ENCODE measurements around the gene AKR1C2. TPM values are rescaled to one million over a fixed set of nuclear protein-coding genes. Genes with fewer than 3 reads are reported as not detected.
A peak's percentile ranks its signal among the peaks of the same experiment; 100 is the strongest.

The AKR1C2 gene
- total and polyA plus RNA-seq, 9 of the 15 experiments (the other 6 are each of a cell fraction or from before 2014, with no cell fraction given) = 13.8 to 74.0 (median 30.5) TPM

GRCh38 chr10:5040010-5040673, 36.5 kb upstream of the AKR1C2 start (continued):
- TF ChIP-seq, protein P1, sequence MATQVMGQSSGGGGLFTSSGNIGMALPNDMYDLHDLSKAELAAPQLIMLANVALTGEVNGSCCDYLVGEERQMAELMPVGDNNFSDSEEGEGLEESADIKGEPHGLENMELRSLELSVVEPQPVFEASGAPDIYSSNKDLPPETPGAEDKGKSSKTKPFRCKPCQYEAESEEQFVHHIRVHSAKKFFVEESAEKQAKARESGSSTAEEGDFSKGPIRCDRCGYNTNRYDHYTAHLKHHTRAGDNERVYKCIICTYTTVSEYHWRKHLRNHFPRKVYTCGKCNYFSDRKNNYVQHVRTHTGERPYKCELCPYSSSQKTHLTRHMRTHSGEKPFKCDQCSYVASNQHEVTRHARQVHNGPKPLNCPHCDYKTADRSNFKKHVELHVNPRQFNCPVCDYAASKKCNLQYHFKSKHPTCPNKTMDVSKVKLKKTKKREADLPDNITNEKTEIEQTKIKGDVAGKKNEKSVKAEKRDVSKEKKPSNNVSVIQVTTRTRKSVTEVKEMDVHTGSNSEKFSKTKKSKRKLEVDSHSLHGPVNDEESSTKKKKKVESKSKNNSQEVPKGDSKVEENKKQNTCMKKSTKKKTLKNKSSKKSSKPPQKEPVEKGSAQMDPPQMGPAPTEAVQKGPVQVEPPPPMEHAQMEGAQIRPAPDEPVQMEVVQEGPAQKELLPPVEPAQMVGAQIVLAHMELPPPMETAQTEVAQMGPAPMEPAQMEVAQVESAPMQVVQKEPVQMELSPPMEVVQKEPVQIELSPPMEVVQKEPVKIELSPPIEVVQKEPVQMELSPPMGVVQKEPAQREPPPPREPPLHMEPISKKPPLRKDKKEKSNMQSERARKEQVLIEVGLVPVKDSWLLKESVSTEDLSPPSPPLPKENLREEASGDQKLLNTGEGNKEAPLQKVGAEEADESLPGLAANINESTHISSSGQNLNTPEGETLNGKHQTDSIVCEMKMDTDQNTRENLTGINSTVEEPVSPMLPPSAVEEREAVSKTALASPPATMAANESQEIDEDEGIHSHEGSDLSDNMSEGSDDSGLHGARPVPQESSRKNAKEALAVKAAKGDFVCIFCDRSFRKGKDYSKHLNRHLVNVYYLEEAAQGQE (IDR thresholded peaks at IDR 0.05; ENCODE audit: borderline replicate concordance) = peak; percentile 24; the same call in 1 of the 2 replicates
- TF ChIP-seq, protein P1 (CRISPR knock-in tag; IDR thresholded peaks at IDR 0.05; ENCODE audit: low read depth) = no peak
- TF ChIP-seq MITF (IDR thresholded peaks at IDR 0.05) (no peak), MED1 (CRISPR knock-in tag; IDR thresholded peaks at IDR 0.05; ENCODE audit: borderline replicate concordance) (no peak), ELF4 (CRISPR knock-in tag; IDR thresholded peaks at IDR 0.05) (no peak), ZNF133 (CRISPR knock-in tag; IDR thresholded peaks at IDR 0.05) (no peak), TFAM (CRISPR knock-in tag; conservative IDR thresholded peaks at IDR 0.05) (no peak), XRCC4 (IDR thresholded peaks at IDR 0.05; ENCODE audit: extremely low read depth, insufficient read depth, insufficient read length) (no peak), NFIC (IDR thresholded peaks at IDR 0.05) (no peak), YY1 (IDR thresholded peaks at IDR 0.05; ENCODE audit: borderline replicate concordance in 1 of 3, control insufficient read depth in 1 of 3, extremely low read depth in 1 of 3, insufficient read depth in 3 of 3, insufficient read length in 1 of 3, insufficient replicate concordance in 2 of 3, low read depth in 1 of 3, low read length in 2 of 3) (no peak)
- TF ChIP-seq, protein P2, sequence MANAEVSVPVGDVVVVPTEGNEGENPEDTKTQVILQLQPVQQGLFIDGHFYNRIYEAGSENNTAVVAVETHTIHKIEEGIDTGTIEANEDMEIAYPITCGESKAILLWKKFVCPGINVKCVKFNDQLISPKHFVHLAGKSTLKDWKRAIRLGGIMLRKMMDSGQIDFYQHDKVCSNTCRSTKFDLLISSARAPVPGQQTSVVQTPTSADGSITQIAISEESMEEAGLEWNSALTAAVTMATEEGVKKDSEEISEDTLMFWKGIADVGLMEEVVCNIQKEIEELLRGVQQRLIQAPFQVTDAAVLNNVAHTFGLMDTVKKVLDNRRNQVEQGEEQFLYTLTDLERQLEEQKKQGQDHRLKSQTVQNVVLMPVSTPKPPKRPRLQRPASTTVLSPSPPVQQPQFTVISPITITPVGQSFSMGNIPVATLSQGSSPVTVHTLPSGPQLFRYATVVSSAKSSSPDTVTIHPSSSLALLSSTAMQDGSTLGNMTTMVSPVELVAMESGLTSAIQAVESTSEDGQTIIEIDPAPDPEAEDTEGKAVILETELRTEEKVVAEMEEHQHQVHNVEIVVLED (CRISPR knock-in tag; IDR thresholded peaks at IDR 0.05) = no peak
- TF ChIP-seq, protein P3, sequence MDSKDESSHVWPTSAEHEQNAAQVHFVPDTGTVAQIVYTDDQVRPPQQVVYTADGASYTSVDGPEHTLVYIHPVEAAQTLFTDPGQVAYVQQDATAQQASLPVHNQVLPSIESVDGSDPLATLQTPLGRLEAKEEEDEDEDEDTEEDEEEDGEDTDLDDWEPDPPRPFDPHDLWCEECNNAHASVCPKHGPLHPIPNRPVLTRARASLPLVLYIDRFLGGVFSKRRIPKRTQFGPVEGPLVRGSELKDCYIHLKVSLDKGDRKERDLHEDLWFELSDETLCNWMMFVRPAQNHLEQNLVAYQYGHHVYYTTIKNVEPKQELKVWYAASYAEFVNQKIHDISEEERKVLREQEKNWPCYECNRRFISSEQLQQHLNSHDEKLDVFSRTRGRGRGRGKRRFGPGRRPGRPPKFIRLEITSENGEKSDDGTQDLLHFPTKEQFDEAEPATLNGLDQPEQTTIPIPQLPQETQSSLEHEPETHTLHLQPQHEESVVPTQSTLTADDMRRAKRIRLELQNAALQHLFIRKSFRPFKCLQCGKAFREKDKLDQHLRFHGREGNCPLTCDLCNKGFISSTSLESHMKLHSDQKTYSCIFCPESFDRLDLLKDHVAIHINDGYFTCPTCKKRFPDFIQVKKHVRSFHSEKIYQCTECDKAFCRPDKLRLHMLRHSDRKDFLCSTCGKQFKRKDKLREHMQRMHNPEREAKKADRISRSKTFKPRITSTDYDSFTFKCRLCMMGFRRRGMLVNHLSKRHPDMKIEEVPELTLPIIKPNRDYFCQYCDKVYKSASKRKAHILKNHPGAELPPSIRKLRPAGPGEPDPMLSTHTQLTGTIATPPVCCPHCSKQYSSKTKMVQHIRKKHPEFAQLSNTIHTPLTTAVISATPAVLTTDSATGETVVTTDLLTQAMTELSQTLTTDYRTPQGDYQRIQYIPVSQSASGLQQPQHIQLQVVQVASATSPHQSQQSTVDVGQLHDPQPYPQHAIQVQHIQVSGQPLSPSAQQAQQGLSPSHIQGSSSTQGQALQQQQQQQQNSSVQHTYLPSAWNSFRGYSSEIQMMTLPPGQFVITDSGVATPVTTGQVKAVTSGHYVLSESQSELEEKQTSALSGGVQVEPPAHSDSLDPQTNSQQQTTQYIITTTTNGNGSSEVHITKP (IDR thresholded peaks at IDR 0.05; ENCODE audit: partially characterized antibody) = no peak

Measured in K562 (cell line).